ENCODE measurements around the gene CDON. TPM values are rescaled to one million over a fixed set of nuclear protein-coding genes. Genes with fewer than 3 reads are reported as not detected.

CDON gene
- total RNA-seq, 1 donor = 12.3 TPM

GRCh38 chr11:126076641-126077040, 14.0 kb upstream of the CDON start:
- H3K36me3 ChIP-seq (ENCODE audit: insufficient read depth, low read length) = no peaks in the 10 kb centered on the region
- TF ChIP-seq CTCF (IDR thresholded peaks at IDR 0.05; ENCODE audit: extremely low read depth, low read depth, low read length) = no peak

GRCh38 chr11:126072801-126073594, 10.3 kb upstream of the CDON start:
- H3K36me3 ChIP-seq (ENCODE audit: insufficient read depth, low read length) = no peaks in the 10 kb centered on the region
- no peak for TF ChIP-seq CTCF (IDR thresholded peaks at IDR 0.05; ENCODE audit: extremely low read depth, low read depth, low read length)
- H4K20me1 ChIP-seq (ENCODE audit: insufficient read depth, low read length) = no peaks in the 10 kb centered on the region
- no peaks in the 10 kb centered on the region for H3K79me2 ChIP-seq (ENCODE audit: insufficient read depth, low read length)
- H3K9me3 ChIP-seq (ENCODE audit: low read depth, low read length) = no peaks in the 10 kb centered on the region
- no peaks in the 10 kb centered on the region for H3K27me3 ChIP-seq (ENCODE audit: insufficient read depth, low read length)
- no peak overlapping the region for H3K27ac ChIP-seq (ENCODE audit: low read depth, low read length)
- no peak for DNase-seq (ENCODE audit: insufficient read length, low spot score, missing footprints)
- H2AFZ ChIP-seq (ENCODE audit: low read length) = no peak overlapping the region
- no peak overlapping the region for H3K4me3 ChIP-seq (ENCODE audit: insufficient read depth, low read length)
- no peaks in the 10 kb centered on the region for H3K4me1 ChIP-seq (ENCODE audit: insufficient read depth, low read length)
- H3K4me2 ChIP-seq (ENCODE audit: insufficient read depth, low read length) = no peak overlapping the region

More at GRCh38 chr11:126076641-126077040, 14.0 kb upstream of the CDON start:
- Histone ChIP-seq H3K79me2 (ENCODE audit: insufficient read depth, low read length) (no peaks in the 10 kb centered on the region), H3K9me3 (ENCODE audit: low read depth, low read length) (no peaks in the 10 kb centered on the region), H3K4me1 (ENCODE audit: insufficient read depth, low read length) (no peaks in the 10 kb centered on the region), H3K27ac (ENCODE audit: low read depth, low read length) (no peak overlapping the region), H3K4me3 (ENCODE audit: insufficient read depth, low read length) (no peak overlapping the region), H3K27me3 (ENCODE audit: insufficient read depth, low read length) (no peaks in the 10 kb centered on the region), H3K4me2 (ENCODE audit: insufficient read depth, low read length) (no peak overlapping the region), H4K20me1 (ENCODE audit: insufficient read depth, low read length) (no peaks in the 10 kb centered on the region), H2AFZ (ENCODE audit: low read length) (no peak overlapping the region)
- no peak for DNase-seq (ENCODE audit: insufficient read length, low spot score, missing footprints)

DNA sequence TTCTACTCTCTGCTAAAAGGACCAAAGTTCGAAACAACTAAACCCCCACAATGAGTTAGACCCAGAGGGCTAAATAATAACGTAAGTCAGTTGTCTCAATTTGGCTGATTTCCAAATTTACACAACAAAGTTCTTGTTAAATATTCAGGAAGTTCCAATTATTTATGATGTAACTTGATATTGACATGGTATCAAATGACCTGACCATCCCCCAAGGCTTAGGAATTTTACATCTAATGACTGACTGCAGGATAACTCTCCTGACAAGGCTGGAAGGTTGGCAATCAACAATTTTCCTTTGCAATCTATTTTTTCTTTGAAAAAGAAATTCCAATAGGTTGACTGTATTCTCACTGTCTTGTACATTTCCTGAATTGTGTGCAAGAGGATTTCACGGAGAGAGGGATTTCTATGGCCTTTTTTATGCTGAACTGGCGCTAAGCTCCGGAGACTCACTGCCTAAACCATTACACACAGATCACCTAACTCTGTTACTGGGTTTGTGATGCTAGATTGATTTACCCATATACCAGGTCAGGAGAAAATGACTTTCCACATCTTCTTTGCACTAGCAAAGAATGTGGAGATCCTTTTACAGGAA, 9.6 kb upstream of the CDON start:
- Histone ChIP-seq H3K4me1 (ENCODE audit: insufficient read depth, low read length) (no peaks in the 10 kb centered on the region), H2AFZ (ENCODE audit: low read length) (no peak overlapping the region), H3K4me2 (ENCODE audit: insufficient read depth, low read length) (no peak overlapping the region), H3K79me2 (ENCODE audit: insufficient read depth, low read length) (no peaks in the 10 kb centered on the region), H3K9me3 (ENCODE audit: low read depth, low read length) (no peaks in the 10 kb centered on the region), H3K27me3 (ENCODE audit: insufficient read depth, low read length) (no peaks in the 10 kb centered on the region), H3K4me3 (ENCODE audit: insufficient read depth, low read length) (no peak overlapping the region), H3K36me3 (ENCODE audit: insufficient read depth, low read length) (no peaks in the 10 kb centered on the region), H4K20me1 (ENCODE audit: insufficient read depth, low read length) (no peaks in the 10 kb centered on the region), H3K27ac (ENCODE audit: low read depth, low read length) (no peak overlapping the region)
- no peak for TF ChIP-seq CTCF (IDR thresholded peaks at IDR 0.05; ENCODE audit: extremely low read depth, low read depth, low read length)
- DNase-seq (ENCODE audit: insufficient read length, low spot score, missing footprints) = no peak

DNA sequence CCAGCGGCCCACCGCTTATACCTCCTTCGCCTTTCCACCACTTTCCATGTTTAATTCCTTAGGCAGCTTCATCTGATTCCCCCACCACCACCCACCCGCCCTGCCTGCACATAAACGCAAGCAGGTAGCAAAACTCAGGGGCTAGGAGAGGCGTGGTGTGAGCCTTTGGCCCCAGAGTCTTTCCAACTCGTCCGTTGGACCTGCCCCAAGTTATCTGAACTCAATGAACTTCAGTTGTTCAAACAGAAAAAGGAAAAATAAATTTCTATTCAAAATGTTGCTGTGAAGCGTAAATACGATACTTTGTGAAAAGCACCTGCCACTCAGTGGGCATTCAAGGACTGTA, 814 bp upstream of the CDON start:
- Histone ChIP-seq H3K36me3 (ENCODE audit: insufficient read depth, low read length) (no peaks in the 10 kb centered on the region), H3K9me3 (ENCODE audit: low read depth, low read length) (no peaks in the 10 kb centered on the region), H3K79me2 (ENCODE audit: insufficient read depth, low read length) (no peaks in the 10 kb centered on the region), H3K27me3 (ENCODE audit: insufficient read depth, low read length) (peaks cover 23% of the 10 kb centered on the region), H2AFZ (ENCODE audit: low read length) (peak overlapping the region; percentile 80), H3K27ac (ENCODE audit: low read depth, low read length) (no peak overlapping the region), H3K4me2 (ENCODE audit: insufficient read depth, low read length) (peak overlapping the region; percentile 100), H4K20me1 (ENCODE audit: insufficient read depth, low read length) (no peaks in the 10 kb centered on the region), H3K4me3 (ENCODE audit: insufficient read depth, low read length) (peak overlapping the region; percentile 81), H3K4me1 (ENCODE audit: insufficient read depth, low read length) (no peaks in the 10 kb centered on the region)
- DNase-seq (ENCODE audit: insufficient read length, low spot score, missing footprints) = no peak
- no peak for TF ChIP-seq CTCF (IDR thresholded peaks at IDR 0.05; ENCODE audit: extremely low read depth, low read depth, low read length)

All from osteoblast (primary cell).